ENCODE measurements around the gene CIPC. TPM values are rescaled to one million over a fixed set of nuclear protein-coding genes. Genes with fewer than 3 reads are reported as not detected.

CIPC gene
- total RNA-seq, 1 experiment from 2014 or later: 8.8 TPM

DNA sequence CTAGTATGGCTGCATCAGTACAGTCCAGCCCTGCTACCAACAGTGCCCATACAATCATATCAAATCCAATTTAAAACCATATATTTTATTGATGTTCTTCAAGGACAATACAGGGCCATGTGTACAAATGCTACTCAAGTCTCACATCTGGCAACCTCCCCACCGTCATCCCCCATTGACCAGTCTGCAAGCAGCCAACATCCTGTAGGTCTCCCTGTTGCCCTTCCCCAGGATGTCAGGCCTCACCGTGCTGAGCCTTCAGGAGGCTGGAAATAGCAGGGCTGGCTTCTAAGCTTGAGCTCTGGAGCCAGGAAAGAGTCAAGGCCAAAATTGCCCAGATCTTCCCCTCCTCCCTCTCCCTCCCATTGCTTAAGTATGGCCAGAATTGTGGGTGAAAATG, 33.1 kb downstream of the CIPC start:
- DNase-seq (ENCODE audit: low read depth in 1 of 2, low spot score in 2 of 2): no peak
- no peaks in the 10 kb centered on the region for H3K27me3 ChIP-seq (replicated peaks)
- H3K4me1 ChIP-seq (replicated peaks): no peaks in the 10 kb centered on the region
- H3K9me3 ChIP-seq (replicated peaks): no peaks in the 10 kb centered on the region
- H3K36me3 ChIP-seq: no peaks in the 10 kb centered on the region
- no peak overlapping the region for H3K4me3 ChIP-seq
- H3K27ac ChIP-seq: no peak overlapping the region

DNA sequence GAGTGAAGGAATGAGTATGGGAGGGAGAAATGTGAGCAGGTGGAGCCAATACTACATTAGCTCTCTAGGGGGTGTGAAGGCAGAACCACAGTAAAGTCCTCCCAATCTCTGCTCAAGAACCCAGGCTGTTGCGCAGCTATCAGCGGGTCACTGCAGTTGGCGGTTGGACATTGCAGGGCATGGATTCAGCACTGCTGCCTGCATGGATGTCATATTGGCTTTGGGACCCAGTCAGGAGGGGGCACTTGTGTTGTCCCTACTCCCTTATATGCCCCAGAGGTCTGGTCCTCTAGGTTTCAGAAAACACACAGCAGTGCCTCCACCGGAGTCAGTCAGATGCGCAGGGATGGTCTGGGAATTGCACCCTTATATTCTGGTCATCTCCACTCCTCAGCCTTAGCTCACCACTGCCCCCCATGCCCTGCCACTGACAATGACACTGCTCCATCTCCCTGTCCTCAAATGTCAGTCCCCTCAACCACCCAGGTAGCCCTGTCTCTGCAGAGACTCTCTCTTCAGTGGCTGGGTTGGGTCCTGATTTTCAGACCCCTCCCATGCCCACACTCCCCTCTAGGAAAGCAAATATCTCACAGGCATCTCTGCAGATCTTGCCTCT, 33.9 kb downstream of the CIPC start:
- H3K36me3 ChIP-seq: no peaks in the 10 kb centered on the region
- no peaks in the 10 kb centered on the region for H3K27me3 ChIP-seq (replicated peaks)
- no peak overlapping the region for H3K4me3 ChIP-seq
- H3K9me3 ChIP-seq (replicated peaks): no peaks in the 10 kb centered on the region
- H3K27ac ChIP-seq: no peak overlapping the region
- no peak for DNase-seq (ENCODE audit: low read depth in 1 of 2, low spot score in 2 of 2)
- no peaks in the 10 kb centered on the region for H3K4me1 ChIP-seq (replicated peaks)

DNA sequence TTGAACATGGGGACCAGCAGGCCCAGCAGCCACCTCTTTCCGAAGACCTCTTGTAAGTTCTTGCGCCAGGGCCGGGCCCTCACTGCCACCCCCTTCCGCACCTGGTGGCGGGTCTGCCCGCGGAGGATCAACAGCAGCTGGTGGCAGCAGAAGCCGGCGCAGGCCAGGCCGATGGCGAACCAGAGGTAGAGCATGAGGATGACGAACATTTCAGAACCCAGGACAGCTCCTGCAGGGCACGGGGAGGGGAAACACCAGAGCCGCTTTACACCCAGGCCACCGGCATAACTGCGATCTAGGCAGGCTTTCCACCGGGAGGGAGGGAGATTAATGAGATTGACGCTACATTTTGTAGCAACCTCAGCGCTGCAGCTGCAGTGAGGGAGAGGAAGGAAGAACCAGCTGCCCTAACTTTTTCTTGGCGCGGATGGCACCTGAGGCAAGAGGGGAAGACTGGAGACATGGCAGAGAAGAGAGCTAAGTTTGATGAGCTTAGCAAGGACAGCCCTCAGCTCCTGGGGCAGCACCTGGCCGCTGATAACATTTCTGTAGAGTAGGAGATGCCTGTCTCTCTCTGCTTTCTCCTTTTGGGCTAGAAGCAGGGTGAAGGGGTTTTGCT, 35.8 kb downstream of the CIPC start:
- DNase-seq (ENCODE audit: low read depth in 1 of 2, low spot score in 2 of 2): no peak
- Histone ChIP-seq H3K9me3 (replicated peaks) (no peaks in the 10 kb centered on the region), H3K4me3 (no peak overlapping the region), H3K4me1 (replicated peaks) (no peaks in the 10 kb centered on the region), H3K36me3 (no peaks in the 10 kb centered on the region), H3K27me3 (replicated peaks) (peaks cover 3% of the 10 kb centered on the region; the same call in 1 of the 2 replicates), H3K27ac (no peak overlapping the region)

DNA sequence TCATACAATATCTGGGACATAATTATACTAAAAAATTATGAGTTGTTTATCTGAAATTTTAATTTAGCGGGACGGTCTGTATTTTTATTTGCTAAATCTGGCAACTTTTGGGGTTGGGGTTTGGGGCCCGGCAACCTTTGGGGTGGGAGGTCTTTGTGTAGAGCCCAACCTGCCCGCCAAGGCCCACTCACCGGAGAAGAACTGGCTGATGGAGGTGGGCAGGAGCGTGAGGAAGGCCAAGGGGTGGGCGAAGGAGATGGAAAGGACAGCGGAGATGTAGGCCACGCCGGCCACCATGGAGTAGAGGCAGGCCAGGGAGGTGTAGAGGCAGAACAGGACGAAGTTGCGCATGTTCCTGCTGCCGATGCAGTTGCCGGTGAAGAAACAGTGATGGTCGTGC, 41.0 kb downstream of the CIPC start:
- H3K27ac ChIP-seq: no peak overlapping the region
- H3K27me3 ChIP-seq (replicated peaks): peaks cover 48% of the 10 kb centered on the region
- no peaks in the 10 kb centered on the region for H3K9me3 ChIP-seq (replicated peaks)
- no peak overlapping the region for H3K4me3 ChIP-seq
- H3K4me1 ChIP-seq (replicated peaks): peaks cover 11% of the 10 kb centered on the region
- H3K36me3 ChIP-seq: no peaks in the 10 kb centered on the region
- no peak for DNase-seq (ENCODE audit: low read depth in 1 of 2, low spot score in 2 of 2)

DNA sequence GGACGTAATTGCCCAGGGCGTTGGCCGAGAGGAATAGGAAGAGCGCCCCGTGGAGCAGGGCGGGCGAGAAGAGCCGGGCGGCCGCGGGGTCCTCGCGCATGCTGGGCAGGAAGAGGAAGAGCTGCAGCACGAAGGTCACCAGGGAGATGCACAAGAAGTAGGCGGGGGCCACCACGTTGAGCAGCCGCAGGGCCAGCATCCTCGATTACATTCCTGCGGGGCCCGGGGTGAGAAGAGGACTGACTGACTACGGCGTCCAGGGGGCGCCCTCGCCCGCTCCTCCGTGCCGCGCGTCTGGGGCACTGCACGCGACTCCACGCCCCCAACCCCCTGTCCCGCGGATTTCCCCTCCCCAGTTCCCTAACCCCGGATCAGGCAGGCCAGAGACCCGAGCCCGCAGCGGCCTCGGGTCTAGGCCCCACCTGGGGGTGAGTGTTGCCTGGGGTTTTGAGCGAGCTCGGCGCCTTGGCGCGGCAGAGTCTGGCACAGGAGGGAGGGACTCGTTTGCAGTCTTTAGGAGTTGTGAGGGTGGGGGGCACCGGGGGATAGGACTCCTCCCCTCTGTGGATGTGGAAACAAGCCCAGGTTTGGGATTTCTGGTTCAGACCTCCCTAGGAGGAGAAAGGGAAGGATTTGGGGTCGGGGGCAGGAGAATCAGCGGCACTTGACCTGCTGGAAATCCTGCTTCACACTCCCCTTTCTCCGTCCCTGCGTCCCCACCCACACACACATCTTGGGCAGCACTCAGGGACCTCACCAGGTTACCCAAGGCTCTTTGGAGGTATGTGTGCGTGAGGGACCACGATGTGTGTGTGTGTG, 41.7 kb downstream of the CIPC start:
- DNase-seq (ENCODE audit: low read depth in 1 of 2, low spot score in 2 of 2): no peak
- no peak overlapping the region for H3K27ac ChIP-seq
- peaks cover 11% of the 10 kb centered on the region for H3K4me1 ChIP-seq (replicated peaks)
- peaks cover 49% of the 10 kb centered on the region for H3K27me3 ChIP-seq (replicated peaks)
- no peaks in the 10 kb centered on the region for H3K9me3 ChIP-seq (replicated peaks)
- H3K4me3 ChIP-seq: no peak overlapping the region
- no peaks in the 10 kb centered on the region for H3K36me3 ChIP-seq

DNA sequence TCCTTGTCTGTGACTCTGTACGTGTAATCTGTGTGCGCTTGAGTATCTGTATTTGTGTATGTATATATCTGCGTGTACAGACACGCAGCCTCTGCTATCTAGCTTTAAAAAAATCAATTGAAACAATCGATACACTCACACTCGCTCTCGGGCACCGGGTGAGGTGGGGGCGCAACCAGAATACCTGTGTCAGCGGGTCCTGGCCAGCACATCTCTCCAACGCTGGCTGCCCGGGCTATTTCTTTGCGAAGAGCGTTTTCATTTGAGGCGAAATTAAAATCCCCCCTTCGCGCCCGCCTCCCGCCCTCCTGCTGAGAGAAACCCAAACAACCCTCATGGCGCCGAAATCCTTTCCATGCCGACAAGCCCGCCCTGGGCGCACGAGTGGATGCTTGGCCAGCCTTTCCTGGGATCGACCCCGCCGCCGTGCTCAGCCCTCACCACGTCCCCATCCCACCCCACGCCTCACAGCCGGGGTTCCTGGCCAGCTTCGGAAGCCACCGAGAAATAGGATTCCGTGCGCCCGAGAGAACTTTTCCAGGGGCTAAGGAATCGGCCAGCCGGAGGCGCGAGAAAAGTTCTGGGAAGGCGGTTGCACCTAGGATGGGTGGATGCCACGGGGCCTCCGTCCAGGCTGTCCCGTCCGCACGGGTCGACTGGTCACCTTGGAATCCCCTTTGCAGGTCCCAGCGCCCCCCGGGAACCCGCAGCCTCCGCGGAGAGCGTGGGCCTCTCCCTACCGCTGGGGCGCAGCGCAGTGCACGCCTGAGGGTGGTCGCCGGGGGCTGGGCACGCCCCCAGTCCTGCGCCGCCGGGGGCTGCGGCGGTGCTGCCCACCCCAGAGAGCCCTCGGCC, 42.5 kb downstream of the CIPC start:
- Histone ChIP-seq H3K36me3 (no peaks in the 10 kb centered on the region), H3K4me3 (peak overlapping the region; percentile 19), H3K27ac (no peak overlapping the region), H3K27me3 (replicated peaks) (peaks cover 53% of the 10 kb centered on the region), H3K4me1 (replicated peaks) (peaks cover 11% of the 10 kb centered on the region), H3K9me3 (replicated peaks) (no peaks in the 10 kb centered on the region)
- no peak for DNase-seq (ENCODE audit: low read depth in 1 of 2, low spot score in 2 of 2)

DNA sequence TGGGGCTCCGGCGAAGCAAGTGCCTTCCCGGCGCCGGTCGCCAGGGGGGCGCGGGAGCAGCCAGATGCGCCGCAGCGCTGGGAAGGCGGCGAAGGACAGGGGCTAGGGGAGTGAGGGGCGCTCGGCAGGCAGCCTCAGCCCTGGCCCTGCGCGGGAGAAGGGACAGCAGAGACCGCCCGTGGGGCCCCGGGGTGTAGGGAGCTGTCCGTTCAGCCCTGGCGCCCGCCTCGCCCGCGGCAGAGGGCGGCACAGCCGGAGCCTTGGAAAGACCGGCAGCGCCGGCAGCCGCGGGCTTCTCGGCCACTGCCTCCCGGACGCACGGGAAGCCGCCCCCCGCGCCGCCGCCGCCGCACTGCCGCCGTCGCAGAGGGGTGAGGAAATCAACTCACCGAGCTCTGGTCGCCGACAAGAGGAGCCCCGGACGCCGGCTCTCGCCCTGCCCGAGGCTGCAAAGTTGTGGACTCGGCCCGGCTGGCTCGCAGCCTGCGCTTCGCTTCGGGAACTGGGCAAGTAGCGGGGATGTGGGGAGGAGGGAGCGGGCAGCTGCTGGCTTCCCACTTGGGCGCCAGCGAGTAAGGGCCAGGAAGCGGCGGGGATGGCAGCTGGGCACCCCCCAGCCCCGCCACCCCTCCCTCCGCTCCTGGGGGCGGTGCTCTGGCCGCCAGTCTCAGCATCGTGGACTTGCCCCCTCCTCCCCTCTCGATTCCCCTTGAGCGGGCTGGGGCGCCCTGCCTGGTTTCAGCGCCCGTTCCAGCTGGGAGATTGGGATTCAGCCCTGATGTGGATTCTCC, 43.4 kb downstream of the CIPC start, which contains the start of gene ZDHHC22:
Gene ZDHHC22 (minus strand): TSS at position 578 of the 791 bp plus-strand sequence. CDS start 2,053 bp downstream, outside the sequence.
- H3K4me1 ChIP-seq (replicated peaks): peaks cover 11% of the 10 kb centered on the region
- peak in 1 of 2 experiments; percentile 36 for DNase-seq (ENCODE audit: low read depth in 1 of 2, low spot score in 2 of 2)
- no peak within 1 kb of the TSS for H3K27ac ChIP-seq
- H3K9me3 ChIP-seq (replicated peaks): no peaks in the 10 kb centered on the region
- no peaks in the 10 kb centered on the region for H3K36me3 ChIP-seq
- peak within 1 kb of the TSS; percentile 19 for H3K4me3 ChIP-seq
- H3K27me3 ChIP-seq (replicated peaks): peaks cover 54% of the 10 kb centered on the region

DNA sequence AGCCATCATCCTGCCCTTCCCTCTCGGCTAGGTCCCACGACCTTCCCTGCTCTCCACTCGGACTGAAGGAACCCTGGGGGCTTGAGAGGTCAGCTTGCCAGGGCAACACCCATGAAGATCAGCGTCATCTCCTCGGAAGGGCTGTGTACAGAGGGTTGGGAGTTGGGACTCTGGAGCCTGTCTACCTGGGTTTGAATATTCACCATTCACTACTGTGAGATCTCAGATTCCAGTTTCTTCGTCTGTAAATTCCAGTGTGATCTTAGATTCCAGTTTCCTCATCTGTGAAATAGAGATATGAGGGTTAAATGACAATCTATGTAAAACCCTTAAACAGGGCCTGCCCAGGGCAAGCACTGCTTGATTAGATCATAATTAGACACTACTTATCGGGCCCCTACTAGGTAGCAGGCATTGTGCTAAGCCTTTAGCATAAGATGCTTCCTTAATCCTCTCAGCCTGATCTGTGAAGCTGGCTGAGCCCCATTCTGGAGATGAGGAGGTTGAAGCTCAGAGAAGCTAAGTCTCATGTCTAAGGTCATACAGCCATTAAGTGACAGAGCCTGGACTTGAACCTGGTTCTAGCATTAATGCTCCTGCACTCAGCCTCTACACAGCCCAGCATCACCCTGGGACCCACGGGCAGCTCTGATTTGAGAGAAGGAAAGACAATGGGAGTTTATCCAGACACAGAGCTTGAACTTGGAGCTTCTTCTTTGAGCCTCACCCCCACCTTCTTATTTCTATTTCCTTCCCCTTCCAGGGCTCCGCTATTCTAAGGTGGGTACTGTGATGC, 44.1 kb downstream of the CIPC start:
- H3K9me3 ChIP-seq (replicated peaks): no peaks in the 10 kb centered on the region
- H3K4me1 ChIP-seq (replicated peaks): peaks cover 11% of the 10 kb centered on the region
- DNase-seq (ENCODE audit: low read depth in 1 of 2, low spot score in 2 of 2): no peak
- no peak overlapping the region for H3K27ac ChIP-seq
- H3K27me3 ChIP-seq (replicated peaks): peaks cover 54% of the 10 kb centered on the region
- no peak overlapping the region for H3K4me3 ChIP-seq
- no peaks in the 10 kb centered on the region for H3K36me3 ChIP-seq

DNA sequence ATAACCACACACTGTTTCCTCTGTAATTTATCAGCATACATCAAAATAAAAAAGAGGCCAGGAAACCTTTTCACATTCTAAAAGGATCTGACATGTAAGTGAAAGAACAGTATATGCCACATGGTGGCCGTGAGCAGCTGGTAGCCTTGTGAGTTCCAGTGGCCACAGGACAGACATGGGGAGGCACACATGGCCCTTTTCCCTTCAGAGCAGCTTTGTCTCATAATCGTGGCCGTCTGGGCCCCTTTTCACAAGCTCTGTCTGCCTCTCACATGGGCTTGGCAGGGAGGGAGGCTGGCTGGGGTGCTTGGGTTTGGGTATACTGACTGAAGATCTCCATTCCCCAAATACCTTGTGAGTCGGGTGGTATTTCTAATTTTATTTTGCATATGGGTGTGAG, 45.0 kb downstream of the CIPC start:
- Histone ChIP-seq H3K27ac (no peak overlapping the region), H3K4me1 (replicated peaks) (peaks cover 11% of the 10 kb centered on the region), H3K36me3 (no peaks in the 10 kb centered on the region), H3K4me3 (no peak overlapping the region), H3K27me3 (replicated peaks) (peaks cover 54% of the 10 kb centered on the region), H3K9me3 (replicated peaks) (no peaks in the 10 kb centered on the region)
- no peak for DNase-seq (ENCODE audit: low read depth in 1 of 2, low spot score in 2 of 2)

DNA sequence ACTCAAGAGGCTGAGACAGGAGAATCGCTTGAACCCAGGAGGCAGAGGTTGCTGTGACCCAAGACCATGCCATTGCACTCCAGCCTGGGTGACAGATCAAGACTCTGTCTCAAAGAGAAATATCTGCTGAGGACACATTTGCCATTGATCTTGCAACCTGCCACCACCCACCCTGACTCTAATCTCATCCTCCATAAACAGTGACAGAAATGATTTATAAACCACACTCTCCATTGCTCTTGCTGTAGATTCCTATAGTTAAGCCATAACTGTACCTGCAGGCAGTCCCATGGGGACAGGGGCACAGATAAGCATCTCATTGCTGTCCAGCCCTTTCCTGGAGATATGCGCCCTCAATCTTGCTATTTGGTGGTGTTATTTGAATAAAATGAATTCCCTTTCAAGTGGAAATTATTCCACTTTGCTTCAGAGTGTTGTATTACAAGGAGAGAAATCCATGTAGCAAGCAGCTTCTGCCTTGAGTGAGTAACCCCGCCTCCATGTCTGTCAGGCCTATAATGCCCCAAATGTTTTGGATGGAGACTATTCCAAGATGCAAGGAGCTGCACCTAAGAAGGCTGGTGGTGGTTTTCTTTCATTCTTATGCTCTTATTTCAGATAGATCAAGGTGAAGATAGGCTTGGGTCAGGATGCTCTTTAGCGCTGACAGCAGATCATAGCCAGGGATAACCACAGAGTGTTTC, 46.5 kb downstream of the CIPC start:
- H3K27me3 ChIP-seq (replicated peaks): peaks cover 45% of the 10 kb centered on the region
- H3K4me3 ChIP-seq: no peak overlapping the region
- no peak for DNase-seq (ENCODE audit: low read depth in 1 of 2, low spot score in 2 of 2)
- peaks cover 11% of the 10 kb centered on the region for H3K4me1 ChIP-seq (replicated peaks)
- no peaks in the 10 kb centered on the region for H3K9me3 ChIP-seq (replicated peaks)
- H3K36me3 ChIP-seq: no peaks in the 10 kb centered on the region
- H3K27ac ChIP-seq: no peak overlapping the region

DNA sequence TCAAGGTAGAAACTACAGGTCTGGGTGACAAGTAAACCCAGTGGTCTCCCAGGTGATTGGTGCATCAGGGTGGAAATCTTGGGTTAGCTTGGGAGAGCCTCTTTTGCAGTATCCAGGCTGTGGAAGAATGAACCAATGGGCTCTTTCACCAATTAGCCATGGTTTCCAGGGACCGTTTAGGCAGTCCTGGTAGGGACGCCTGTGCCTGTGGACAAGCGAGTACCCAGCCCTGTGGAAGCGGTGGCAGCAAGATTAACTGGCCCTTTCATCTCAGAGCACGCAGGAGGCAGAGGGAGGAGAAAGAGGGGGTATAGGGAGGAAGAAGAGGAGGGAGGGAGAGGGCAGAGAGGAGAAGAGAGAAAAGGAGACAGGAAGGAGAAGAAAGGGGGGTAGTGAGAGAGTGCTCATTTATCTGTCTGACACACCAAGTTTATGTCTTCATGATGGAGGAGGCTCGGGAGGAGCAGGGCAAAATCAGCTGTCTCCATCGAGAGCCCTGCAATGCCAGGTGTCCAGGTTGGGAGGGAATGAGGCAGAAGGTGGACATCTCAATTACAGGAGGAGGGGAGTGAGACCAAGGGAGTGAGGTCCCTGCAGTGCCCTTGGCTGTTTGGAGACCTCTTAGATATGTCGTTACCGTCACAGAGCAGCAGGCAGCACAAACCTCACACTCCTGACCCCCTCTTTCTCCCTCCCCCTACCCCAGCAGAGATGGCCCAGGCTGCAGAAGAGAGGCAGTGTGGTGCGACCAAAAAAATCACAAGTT, 48.1 kb downstream of the CIPC start:
- H3K4me1 ChIP-seq (replicated peaks): peaks cover 2% of the 10 kb centered on the region
- DNase-seq (ENCODE audit: low read depth in 1 of 2, low spot score in 2 of 2): no peak
- H3K27me3 ChIP-seq (replicated peaks): peaks cover 29% of the 10 kb centered on the region
- no peaks in the 10 kb centered on the region for H3K36me3 ChIP-seq
- H3K4me3 ChIP-seq: no peak overlapping the region
- no peaks in the 10 kb centered on the region for H3K9me3 ChIP-seq (replicated peaks)
- no peak overlapping the region for H3K27ac ChIP-seq
